OCI-LY3 (cell line): Measurements from ENCODE around the gene EFCAB5.
"Not testable (repeated sequence)": the region's sequence is repeated elsewhere in the genome, so short reads cannot be mapped to it uniquely, and the experiment has no call there.

ENCODE experiments used
- H2AFZ ChIP-seq: fragments of 200-600, 300-600 bp; shearing (Covaris generic); 2 replicates; pipeline ENCODE4 v1.6.0; 2014; ENCODE audit warnings: antibody characterized with exemption, low read depth, low read length
- H3K27ac ChIP-seq: fragments of 200-600, 300-600 bp; sonication (generic); 2 replicates; pipeline ENCODE4 v1.5.1; 2014; ENCODE audit warnings: mild to moderate bottlenecking, low read length, moderate library complexity, mixed read lengths
- H3K27me3 ChIP-seq: fragments of 200-600, 300-600 bp; sonication (generic); 2 replicates; pipeline ENCODE4 v1.6.1; 2014; ENCODE audit warnings: low read depth, low read length, mixed read lengths
- H3K36me3 ChIP-seq: fragments of 200-600, 300-600 bp; sonication (generic); replicated peaks from 2 replicates; pipeline ENCODE3; 2014; ENCODE audit warnings: low read depth, low read length, mixed read lengths
- H3K4me1 ChIP-seq: fragments of 300-600, 200-600 bp; sonication (generic); 2 replicates; pipeline ENCODE4 v1.6.1; 2014; ENCODE audit warnings: low read length, mixed read lengths
- H3K4me2 ChIP-seq: fragments of 200-600, 300-600 bp; sonication (generic); 2 replicates; pipeline ENCODE4 v1.6.1; 2014; ENCODE audit warnings: low read length, mixed read lengths
- H3K4me3 ChIP-seq: fragments of 300-600, 200-600 bp; sonication (generic); 2 replicates; pipeline ENCODE4 v1.5.1; 2014; ENCODE audit warnings: antibody characterized with exemption, mild to moderate bottlenecking, low read length, moderate library complexity
- H3K79me2 ChIP-seq: fragments of 300-600, 200-600 bp; shearing (Covaris generic); 2 replicates; pipeline ENCODE4 v1.6.1; 2014; ENCODE audit warnings: mild to moderate bottlenecking, low read length, mixed read lengths
- H3K9ac ChIP-seq: fragments of 300-600, 200-600 bp; shearing (Covaris generic); 2 replicates; pipeline ENCODE4 v1.6.0; 2014; ENCODE audit warnings: mild to moderate bottlenecking, low read length, moderate library complexity
- H3K9me3 ChIP-seq: fragments of 200-600, 300-600 bp; shearing (Covaris generic); 2 replicates; pipeline ENCODE4 v1.6.1; 2014; ENCODE audit warnings: low read length, mixed read lengths; ENCODE audit not compliant: insufficient read depth
- H4K20me1 ChIP-seq: fragments of 200-600, 300-600 bp; sonication (generic); 2 replicates; pipeline ENCODE4 v1.6.1; 2016; ENCODE audit warnings: low read length, mixed read lengths; ENCODE audit not compliant: insufficient read depth
- EZH2phosphoT487 ChIP-seq: fragments of 200-600 bp; shearing (Covaris generic); IDR thresholded peaks from 2 replicates; pipeline ENCODE4 v1.6.1; 2018; ENCODE audit warnings: antibody characterized with exemption, mixed run types, low read depth
- TF ChIP-seq, protein P1 (sequence below): fragments of 200-600, 300-600 bp; sonication (generic); IDR thresholded peaks from 2 replicates; pipeline ENCODE4 v1.5.1; 2014; ENCODE audit warnings: antibody characterized with exemption, low read length, low read depth

The EFCAB5 gene

DNA sequence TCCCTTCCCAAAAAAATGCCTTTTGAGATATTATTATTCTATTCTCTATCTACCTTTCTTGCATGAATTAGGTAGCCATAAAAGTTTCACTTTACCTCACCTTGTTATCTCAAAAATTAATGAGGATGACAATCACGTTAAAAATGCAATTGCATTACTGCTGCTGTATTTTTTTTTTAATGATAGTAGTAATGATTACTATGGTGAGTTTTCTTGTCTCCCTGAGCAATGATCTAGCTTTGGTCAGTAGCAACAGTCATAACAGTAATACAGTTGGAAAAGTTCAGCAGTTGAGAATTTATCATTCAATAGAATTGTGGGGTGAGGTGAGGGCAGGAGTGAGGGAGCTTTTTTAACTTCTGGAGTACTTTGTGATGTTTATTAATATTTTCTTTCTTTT is at the start of gene EFCAB5:
TSS of gene EFCAB5 (plus strand) at position 301 of the 400 bp plus-strand sequence. CDS start 163 bp downstream, outside the sequence.
- TF ChIP-seq, protein P1, sequence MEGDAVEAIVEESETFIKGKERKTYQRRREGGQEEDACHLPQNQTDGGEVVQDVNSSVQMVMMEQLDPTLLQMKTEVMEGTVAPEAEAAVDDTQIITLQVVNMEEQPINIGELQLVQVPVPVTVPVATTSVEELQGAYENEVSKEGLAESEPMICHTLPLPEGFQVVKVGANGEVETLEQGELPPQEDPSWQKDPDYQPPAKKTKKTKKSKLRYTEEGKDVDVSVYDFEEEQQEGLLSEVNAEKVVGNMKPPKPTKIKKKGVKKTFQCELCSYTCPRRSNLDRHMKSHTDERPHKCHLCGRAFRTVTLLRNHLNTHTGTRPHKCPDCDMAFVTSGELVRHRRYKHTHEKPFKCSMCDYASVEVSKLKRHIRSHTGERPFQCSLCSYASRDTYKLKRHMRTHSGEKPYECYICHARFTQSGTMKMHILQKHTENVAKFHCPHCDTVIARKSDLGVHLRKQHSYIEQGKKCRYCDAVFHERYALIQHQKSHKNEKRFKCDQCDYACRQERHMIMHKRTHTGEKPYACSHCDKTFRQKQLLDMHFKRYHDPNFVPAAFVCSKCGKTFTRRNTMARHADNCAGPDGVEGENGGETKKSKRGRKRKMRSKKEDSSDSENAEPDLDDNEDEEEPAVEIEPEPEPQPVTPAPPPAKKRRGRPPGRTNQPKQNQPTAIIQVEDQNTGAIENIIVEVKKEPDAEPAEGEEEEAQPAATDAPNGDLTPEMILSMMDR: no peak
- TF ChIP-seq EZH2phosphoT487: no peak
- Histone ChIP-seq H3K4me1 (no peaks in the 10 kb centered on the region), H3K79me2 (no peaks in the 10 kb centered on the region), H3K36me3 (no peaks in the 10 kb centered on the region), H4K20me1 (no peaks in the 10 kb centered on the region), H3K9ac (no peak within 1 kb of the TSS), H2AFZ (no peak within 1 kb of the TSS), H3K27me3 (no peaks in the 10 kb centered on the region), H3K27ac (no peak within 1 kb of the TSS), H3K4me3 (no peak within 1 kb of the TSS), H3K4me2 (no peak within 1 kb of the TSS), H3K9me3 (no peaks in the 10 kb centered on the region)

DNA sequence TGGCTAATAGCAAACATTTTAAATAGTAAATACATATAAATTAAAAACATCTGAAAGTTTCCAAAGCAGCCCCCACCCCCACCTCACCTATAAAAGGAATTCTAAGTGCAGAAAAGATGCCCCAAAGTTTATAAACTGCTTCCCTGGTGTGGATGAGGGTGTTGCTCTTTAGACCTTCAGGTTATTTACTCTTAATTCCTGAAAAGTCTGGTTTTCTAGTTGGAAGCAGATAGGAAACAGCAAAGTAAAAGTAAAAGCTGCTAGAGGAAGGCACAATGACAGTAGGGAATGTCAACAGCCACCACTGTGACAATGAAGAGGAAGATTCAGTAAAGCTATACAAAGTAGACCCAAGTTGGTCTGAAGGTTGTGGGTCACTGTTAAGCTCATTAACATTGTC is 49.2 kb upstream of the EFCAB5 start:
- Histone ChIP-seq H3K27me3 (no peaks in the 10 kb centered on the region), H3K36me3 (no peaks in the 10 kb centered on the region), H2AFZ (no peak overlapping the region), H3K27ac (no peak overlapping the region), H3K4me3 (no peak overlapping the region), H3K9me3 (no peaks in the 10 kb centered on the region), H3K4me2 (no peak overlapping the region), H3K4me1 (no peaks in the 10 kb centered on the region), H3K79me2 (peaks cover 11% of the 10 kb centered on the region; the same call in 1 of the 2 replicates), H4K20me1 (peaks cover 3% of the 10 kb centered on the region; the same call in 1 of the 2 replicates), H3K9ac (no peak overlapping the region)
- TF ChIP-seq EZH2phosphoT487: no peak
- TF ChIP-seq, protein P1: no peak

DNA sequence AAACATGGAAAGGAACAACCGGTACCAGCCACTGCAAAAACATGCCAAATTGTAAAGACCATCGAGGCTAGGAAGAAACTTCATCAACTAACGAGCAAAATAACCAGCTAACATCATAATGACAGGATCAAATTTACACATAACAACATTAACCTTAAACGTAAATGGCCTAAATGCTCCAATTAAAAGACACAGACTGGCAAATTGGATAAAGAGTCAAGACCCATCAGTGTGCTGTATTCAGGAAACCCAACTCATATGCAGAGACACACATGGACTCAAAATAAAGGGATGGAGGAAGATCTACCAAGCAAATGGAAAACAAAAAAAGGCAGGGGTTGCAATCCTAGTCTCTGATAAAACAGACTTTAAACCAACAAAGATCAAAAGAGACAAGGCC is 44.3 kb upstream of the EFCAB5 start:
- H3K9ac ChIP-seq, H3K79me2 ChIP-seq, H3K4me2 ChIP-seq, H3K4me1 ChIP-seq, H2AFZ ChIP-seq, H3K36me3 ChIP-seq, H4K20me1 ChIP-seq, H3K9me3 ChIP-seq, H3K4me3 ChIP-seq, H3K27ac ChIP-seq, H3K27me3 ChIP-seq: not testable (repeated sequence)

DNA sequence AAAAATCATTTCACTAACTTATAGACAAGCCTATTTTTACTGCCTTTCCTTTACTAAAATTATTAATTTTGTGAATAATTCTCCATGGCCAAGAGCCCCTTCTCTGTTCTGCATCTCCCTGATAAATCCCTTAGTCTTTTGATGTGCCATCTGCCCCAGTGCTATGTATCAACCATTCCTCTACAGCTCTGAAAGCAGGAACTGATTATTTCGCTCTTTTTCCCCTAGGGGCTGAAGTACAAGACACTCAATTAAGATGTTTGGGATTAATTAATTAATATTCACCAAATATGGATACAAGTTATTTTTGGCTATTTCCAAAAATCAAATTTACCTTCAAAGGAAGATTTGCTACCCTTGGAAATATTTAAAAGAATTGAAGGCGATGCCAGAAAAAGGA is 38.0 kb upstream of the EFCAB5 start:
- no peaks in the 10 kb centered on the region for H3K27me3 ChIP-seq
- H3K9me3 ChIP-seq: 0 out of 2 replicates have a peak, but pooled peaks cover 5% of the 10 kb centered on the region
- H4K20me1 ChIP-seq: no peaks in the 10 kb centered on the region
- peaks cover 13% of the 10 kb centered on the region for H3K79me2 ChIP-seq
- no peak for TF ChIP-seq EZH2phosphoT487
- TF ChIP-seq, protein P1: no peak
- H3K4me2 ChIP-seq: no peak overlapping the region
- no peak overlapping the region for H3K27ac ChIP-seq
- peaks cover 5% of the 10 kb centered on the region for H3K36me3 ChIP-seq
- H3K4me3 ChIP-seq: no peak overlapping the region
- no peak overlapping the region for H2AFZ ChIP-seq
- no peak overlapping the region for H3K9ac ChIP-seq
- H3K4me1 ChIP-seq: peaks cover 4% of the 10 kb centered on the region; the same call in 1 of the 2 replicates
